BJ (cell line): ENCODE results near the gene FLNA. TPM values are rescaled to one million over a fixed set of nuclear protein-coding genes. Genes with fewer than 3 reads are reported as not detected.

ENCODE experiments used
- CTCF ChIA-PET: fragments of 350-600 bp; formaldehyde crosslinking; extraction: SDS; loops from one replicate; lab custom pipeline; 2021; ENCODE audit warnings: antibody characterized with exemption, inconsistent platforms; lab: Yijun Ruan, JAX
- POLR2A ChIA-PET: fragments of 300-600 bp; sonication (Branson Sonifier 250); formaldehyde crosslinking; extraction: SDS; loops from one replicate; lab custom pipeline; 2021; ENCODE audit warnings: antibody characterized with exemption; lab: Charles Lee
- DNase-seq: peaks from one replicate; pipeline ENCODE4 v3.0.0-alpha.2; 2011; ENCODE audit warnings: low read depth
- H3K27me3 ChIP-seq: 2 replicates; pipeline ENCODE4 v1.6.0; 2011; ENCODE audit warnings: low read length; ENCODE audit not compliant: control insufficient read depth, insufficient read depth
- H3K36me3 ChIP-seq: 2 replicates; pipeline ENCODE4 v1.5.1; 2011; ENCODE audit warnings: low read length; ENCODE audit not compliant: control insufficient read depth, insufficient read depth
- H3K4me3 ChIP-seq: 2 replicates; pipeline ENCODE4 v1.5.1; 2011; ENCODE audit warnings: low read depth, mild to moderate bottlenecking, control low read depth, low read length
- polyA plus RNA-seq: library from polyadenylated mRNA; depleted of rRNA; stranded (reverse); fragments of >200 nt; gene quantifications from 2 replicates; pipeline ENCODE4 v1.2.3, GENCODE V29; 2011
- TF ChIP-seq, protein P1 (sequence below): IDR thresholded peaks from 2 replicates; pipeline ENCODE4 v1.5.1; 2011; ENCODE audit warnings: low read depth, mild to moderate bottlenecking, control low read depth, inconsistent platforms, low read length, moderate library complexity; ENCODE audit not compliant: insufficient read depth

The FLNA gene
- polyA plus RNA-seq, 1 experiment = 1,740 TPM

DNA sequence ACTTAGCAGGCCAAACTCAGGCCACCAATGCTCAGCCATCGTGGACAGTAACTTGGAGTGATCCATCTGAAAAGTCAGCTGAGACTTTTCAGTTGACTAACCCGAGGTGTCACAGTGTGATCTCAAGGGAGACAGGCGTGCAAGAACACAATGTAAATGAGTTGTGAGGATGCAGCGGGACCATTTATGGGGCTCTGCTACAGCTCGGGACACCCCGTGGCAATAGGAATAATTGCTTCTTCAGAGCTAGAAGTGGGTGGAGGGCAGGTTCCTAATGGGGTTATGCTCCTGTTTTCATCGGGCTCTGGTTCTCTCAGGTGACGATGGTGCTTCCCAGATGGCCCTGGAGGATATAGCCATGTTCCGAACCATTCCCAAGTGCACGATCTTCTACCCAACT lies 51.5 kb downstream of the FLNA start:
- H3K36me3 ChIP-seq = no peaks in the 10 kb centered on the region
- H3K27me3 ChIP-seq = peaks cover 12% of the 10 kb centered on the region
- ChIA-PET CTCF (interaction anchor here (0.9 kb wide), 1 partner anchor 10 kb away, joined by 3 read pairs; no protein-coding TSS in a partner anchor), POLR2A (no interaction called here)
- TF ChIP-seq, protein P1, sequence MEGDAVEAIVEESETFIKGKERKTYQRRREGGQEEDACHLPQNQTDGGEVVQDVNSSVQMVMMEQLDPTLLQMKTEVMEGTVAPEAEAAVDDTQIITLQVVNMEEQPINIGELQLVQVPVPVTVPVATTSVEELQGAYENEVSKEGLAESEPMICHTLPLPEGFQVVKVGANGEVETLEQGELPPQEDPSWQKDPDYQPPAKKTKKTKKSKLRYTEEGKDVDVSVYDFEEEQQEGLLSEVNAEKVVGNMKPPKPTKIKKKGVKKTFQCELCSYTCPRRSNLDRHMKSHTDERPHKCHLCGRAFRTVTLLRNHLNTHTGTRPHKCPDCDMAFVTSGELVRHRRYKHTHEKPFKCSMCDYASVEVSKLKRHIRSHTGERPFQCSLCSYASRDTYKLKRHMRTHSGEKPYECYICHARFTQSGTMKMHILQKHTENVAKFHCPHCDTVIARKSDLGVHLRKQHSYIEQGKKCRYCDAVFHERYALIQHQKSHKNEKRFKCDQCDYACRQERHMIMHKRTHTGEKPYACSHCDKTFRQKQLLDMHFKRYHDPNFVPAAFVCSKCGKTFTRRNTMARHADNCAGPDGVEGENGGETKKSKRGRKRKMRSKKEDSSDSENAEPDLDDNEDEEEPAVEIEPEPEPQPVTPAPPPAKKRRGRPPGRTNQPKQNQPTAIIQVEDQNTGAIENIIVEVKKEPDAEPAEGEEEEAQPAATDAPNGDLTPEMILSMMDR = no peak
- no peak overlapping the region for H3K4me3 ChIP-seq
- no peak for DNase-seq

GRCh38 chrX:154321594-154321993 lies 52.8 kb downstream of the FLNA start:
- Histone ChIP-seq H3K36me3 (no peaks in the 10 kb centered on the region), H3K27me3 (peaks cover 12% of the 10 kb centered on the region)
- CTCF ChIA-PET = no interaction called here

GRCh38 chrX:154321152-154321551 lies 53.3 kb downstream of the FLNA start:
- Histone ChIP-seq H3K36me3 (no peaks in the 10 kb centered on the region), H3K4me3 (no peak overlapping the region), H3K27me3 (peaks cover 12% of the 10 kb centered on the region)
- no peak for DNase-seq
- POLR2A ChIA-PET = no interaction called here
- CTCF ChIA-PET = no interaction called here
- TF ChIP-seq, protein P1 = no peak

More at GRCh38 chrX:154321594-154321993, 52.8 kb downstream of the FLNA start:
- TF ChIP-seq, protein P1 = no peak
- POLR2A ChIA-PET = no interaction called here
- DNase-seq = no peak
- H3K4me3 ChIP-seq = no peak overlapping the region

DNA sequence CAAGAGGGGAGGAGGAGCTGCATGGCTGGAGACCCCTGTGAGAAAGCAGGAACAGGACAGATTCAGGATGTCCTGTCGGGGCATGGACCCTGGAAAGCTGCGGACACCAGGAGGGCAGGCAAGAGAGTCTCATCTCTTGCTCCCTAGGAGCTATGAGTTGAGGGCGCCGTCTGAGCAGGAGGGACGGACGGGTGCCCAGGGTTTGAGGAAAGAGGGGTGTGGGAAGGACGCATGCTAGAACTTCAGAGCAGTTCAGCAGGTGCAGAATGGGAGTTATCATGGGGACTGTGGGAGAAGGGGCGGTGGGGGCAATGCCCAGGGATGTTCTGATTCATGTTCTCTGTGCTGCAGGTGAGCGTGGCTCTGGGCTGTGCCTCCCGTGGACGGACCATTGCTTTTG lies 54.0 kb downstream of the FLNA start:
- TF ChIP-seq, protein P1 = no peak
- DNase-seq = no peak
- H3K36me3 ChIP-seq = no peaks in the 10 kb centered on the region
- no peak overlapping the region for H3K4me3 ChIP-seq
- ChIA-PET CTCF (no interaction called here), POLR2A (no interaction called here)
- peaks cover 11% of the 10 kb centered on the region for H3K27me3 ChIP-seq

DNA sequence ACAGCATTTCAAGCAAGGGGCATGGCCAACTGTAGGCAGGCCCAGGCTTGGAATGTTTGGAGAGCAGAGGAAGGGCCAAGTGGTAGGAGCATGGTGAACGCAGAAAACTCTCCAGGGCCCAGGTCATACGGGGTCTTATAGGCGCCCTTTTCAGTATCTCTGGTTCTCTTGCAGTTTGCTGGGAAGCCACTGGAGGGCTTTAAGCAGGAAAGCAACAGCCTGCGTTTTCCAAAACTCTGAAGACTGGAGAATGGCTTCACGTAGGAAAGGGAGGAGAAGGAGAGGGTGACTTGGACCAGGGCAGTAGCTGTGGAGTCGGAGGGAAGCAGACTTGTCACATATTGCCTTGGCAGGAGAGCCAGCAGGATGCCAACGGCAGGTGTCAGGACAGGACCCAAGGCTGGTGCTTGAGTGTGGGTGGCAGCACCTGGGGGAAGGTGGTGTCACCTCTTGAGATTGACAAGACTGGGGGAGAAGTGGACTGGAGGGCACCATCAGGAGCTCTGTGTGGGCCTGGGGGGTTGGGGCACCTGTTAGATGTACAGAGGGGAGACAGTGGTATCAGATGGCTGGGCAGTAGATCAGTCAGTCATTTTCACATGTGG lies 56.9 kb downstream of the FLNA start:
- no peaks in the 10 kb centered on the region for H3K36me3 ChIP-seq
- ChIA-PET POLR2A (no interaction called here), CTCF (interaction anchor here (1.5 to 4.2 kb wide), 3 partner anchors 9 to 13 kb away, joined by 3 to 25 read pairs (median 4); no protein-coding TSS in a partner anchor)
- H3K4me3 ChIP-seq = no peak overlapping the region
- peaks cover 6% of the 10 kb centered on the region for H3K27me3 ChIP-seq
- DNase-seq = no peak
- TF ChIP-seq, protein P1 = peak; percentile 59
